ENCODE data around the gene ACSM6. TPM values are rescaled to one million over a fixed set of nuclear protein-coding genes. Genes with fewer than 3 reads are reported as not detected.
A peak's percentile ranks its signal among the peaks of the same experiment; 100 is the strongest.

ACSM6 gene
- total RNA-seq, 3 donors from 2014 or later, result 0.66 TPM; not detected in 2

DNA sequence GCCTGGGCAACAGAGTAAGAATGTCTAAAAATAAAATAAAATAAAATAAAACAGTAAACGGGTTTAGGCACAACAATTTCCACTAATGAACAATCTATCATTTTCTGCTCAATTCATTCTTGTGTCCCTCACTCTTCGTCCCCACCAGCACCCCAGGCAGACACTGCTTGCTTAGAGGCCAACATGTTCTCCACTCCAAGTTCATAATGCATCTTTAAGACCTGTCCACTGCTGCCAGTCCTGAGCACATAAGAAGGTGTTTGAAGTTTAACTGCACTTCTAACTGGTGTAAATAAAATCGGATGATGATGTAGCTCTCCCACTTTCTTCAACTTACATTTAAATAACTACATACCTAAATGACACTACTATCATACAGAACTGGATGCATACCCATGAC lies 83.6 kb downstream of the ACSM6 start:
- no peaks in the 10 kb centered on the region for H3K27me3 ChIP-seq
- no peaks in the 10 kb centered on the region for H3K36me3 ChIP-seq
- peak overlapping the region; percentile 77 to 88 for H3K27ac ChIP-seq
- no peaks in the 10 kb centered on the region for H3K9me3 ChIP-seq
- peaks cover 7% of the 10 kb centered on the region in 2 donors for H3K4me1 ChIP-seq
- intact Hi-C loops (cut with DNase I; ENCODE audit: low total_unique reads), result no loop called here
- no peak for DNase-seq (ENCODE audit: low spot score in 2 of 2)
- TF ChIP-seq POLR2A (IDR thresholded peaks at IDR 0.05) (no peak), POLR2AphosphoS5 (IDR thresholded peaks at IDR 0.05) (no peak)
- TF ChIP-seq, protein P1, sequence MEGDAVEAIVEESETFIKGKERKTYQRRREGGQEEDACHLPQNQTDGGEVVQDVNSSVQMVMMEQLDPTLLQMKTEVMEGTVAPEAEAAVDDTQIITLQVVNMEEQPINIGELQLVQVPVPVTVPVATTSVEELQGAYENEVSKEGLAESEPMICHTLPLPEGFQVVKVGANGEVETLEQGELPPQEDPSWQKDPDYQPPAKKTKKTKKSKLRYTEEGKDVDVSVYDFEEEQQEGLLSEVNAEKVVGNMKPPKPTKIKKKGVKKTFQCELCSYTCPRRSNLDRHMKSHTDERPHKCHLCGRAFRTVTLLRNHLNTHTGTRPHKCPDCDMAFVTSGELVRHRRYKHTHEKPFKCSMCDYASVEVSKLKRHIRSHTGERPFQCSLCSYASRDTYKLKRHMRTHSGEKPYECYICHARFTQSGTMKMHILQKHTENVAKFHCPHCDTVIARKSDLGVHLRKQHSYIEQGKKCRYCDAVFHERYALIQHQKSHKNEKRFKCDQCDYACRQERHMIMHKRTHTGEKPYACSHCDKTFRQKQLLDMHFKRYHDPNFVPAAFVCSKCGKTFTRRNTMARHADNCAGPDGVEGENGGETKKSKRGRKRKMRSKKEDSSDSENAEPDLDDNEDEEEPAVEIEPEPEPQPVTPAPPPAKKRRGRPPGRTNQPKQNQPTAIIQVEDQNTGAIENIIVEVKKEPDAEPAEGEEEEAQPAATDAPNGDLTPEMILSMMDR (IDR thresholded peaks at IDR 0.05), result no peak
- no peak overlapping the region for H3K4me3 ChIP-seq

Other genes starting within 250 kb of the ACSM6 start
- 1 to 10 TPM in 1 of 3 donors, under 1 TPM in 2; 0.16 to 1.3 (median 0.73) TPM for gene CYP2C8, start 124.7 kb upstream of the ACSM6 start, total RNA-seq
- gene PDLIM1, start 96.8 kb downstream of the ACSM6 start, total RNA-seq, result 100 to 1,000 TPM in 1 of 3 donors, 10 to 100 TPM in 2; 80.8 to 143 (median 87.7) TPM

Data from breast epithelium (tissue), 4 donors.